ENCODE results near the gene DPF1.

Gene DPF1

GRCh38 chr19:38172001-38172400, 52.0 kb downstream of the DPF1 start:
- no peaks in the 10 kb centered on the region; the same call in 1 of the 2 replicates for H4K20me1 ChIP-seq

GRCh38 chr19:38170334-38170733, 53.7 kb downstream of the DPF1 start:
- no peak for TF ChIP-seq Cebpa-rat (IDR thresholded peaks at IDR 0.05)
- Histone ChIP-seq H3K27me3 (no peaks in the 10 kb centered on the region), H3K27ac (no peak overlapping the region), H4K20me1 (no peaks in the 10 kb centered on the region; the same call in 1 of the 2 replicates), H3K9ac (no peak overlapping the region), H3K4me2 (no peak overlapping the region), H3K36me3 (peaks cover 44% of the 10 kb centered on the region), H3K4me3 (no peak overlapping the region), H3K9me3 (no peaks in the 10 kb centered on the region), H3K4me1 (no peaks in the 10 kb centered on the region)

More at GRCh38 chr19:38172001-38172400, 52.0 kb downstream of the DPF1 start:
- H3K36me3 ChIP-seq, result peaks cover 29% of the 10 kb centered on the region
- no peak overlapping the region for H3K9ac ChIP-seq
- TF ChIP-seq Cebpa-rat (IDR thresholded peaks at IDR 0.05), result no peak
- H3K4me1 ChIP-seq, result no peaks in the 10 kb centered on the region
- no peaks in the 10 kb centered on the region for H3K9me3 ChIP-seq
- no peaks in the 10 kb centered on the region for H3K27me3 ChIP-seq
- H3K27ac ChIP-seq, result no peak overlapping the region
- H3K4me2 ChIP-seq, result no peak overlapping the region
- H3K4me3 ChIP-seq, result no peak overlapping the region

- no peak for TF ChIP-seq Cebpa-rat (IDR thresholded peaks at IDR 0.05)
- Histone ChIP-seq H3K4me2 (no peak overlapping the region), H3K9ac (no peak overlapping the region), H3K9me3 (no peaks in the 10 kb centered on the region), H3K36me3 (peaks cover 58% of the 10 kb centered on the region), H3K27me3 (no peaks in the 10 kb centered on the region), H3K4me1 (no peaks in the 10 kb centered on the region), H3K27ac (no peak overlapping the region), H4K20me1 (no peaks in the 10 kb centered on the region; the same call in 1 of the 2 replicates), H3K4me3 (no peak overlapping the region)
These were observed 55.4 kb downstream of the DPF1 start for GRCh38 chr19:38168637-38169036.

GRCh38 chr19:38165335-38165734, 58.7 kb downstream of the DPF1 start:
- H3K4me3 ChIP-seq, result no peak overlapping the region
- H3K9ac ChIP-seq, result no peak overlapping the region
- peaks cover 15% of the 10 kb centered on the region for H3K9me3 ChIP-seq
- H3K36me3 ChIP-seq, result peaks cover 85% of the 10 kb centered on the region
- no peaks in the 10 kb centered on the region for H3K4me1 ChIP-seq
- H3K27ac ChIP-seq, result no peak overlapping the region
- no peaks in the 10 kb centered on the region for H4K20me1 ChIP-seq
- no peaks in the 10 kb centered on the region for H3K27me3 ChIP-seq
- no peak overlapping the region for H3K4me2 ChIP-seq
- no peak for TF ChIP-seq Cebpa-rat (IDR thresholded peaks at IDR 0.05)

- Histone ChIP-seq H3K27me3 (no peaks in the 10 kb centered on the region), H3K27ac (no peak overlapping the region), H3K9ac (no peak overlapping the region), H3K4me1 (no peaks in the 10 kb centered on the region), H3K4me2 (no peak overlapping the region), H3K36me3 (peaks cover 90% of the 10 kb centered on the region), H4K20me1 (no peaks in the 10 kb centered on the region), H3K9me3 (peaks cover 15% of the 10 kb centered on the region), H3K4me3 (no peak overlapping the region)
- no peak for TF ChIP-seq Cebpa-rat (IDR thresholded peaks at IDR 0.05)
These were observed 59.5 kb downstream of the DPF1 start for GRCh38 chr19:38164526-38164925.

GRCh38 chr19:38163419-38164290, 60.4 kb downstream of the DPF1 start:
- Histone ChIP-seq H3K9ac (no peak overlapping the region), H4K20me1 (no peaks in the 10 kb centered on the region), H3K4me2 (no peak overlapping the region), H3K4me3 (no peak overlapping the region), H3K4me1 (no peaks in the 10 kb centered on the region), H3K9me3 (peaks cover 15% of the 10 kb centered on the region), H3K36me3 (peaks cover 91% of the 10 kb centered on the region), H3K27me3 (no peaks in the 10 kb centered on the region), H3K27ac (no peak overlapping the region)
- TF ChIP-seq Cebpa-rat (IDR thresholded peaks at IDR 0.05), result no peak

- Histone ChIP-seq H3K36me3 (peaks cover 90% of the 10 kb centered on the region), H3K4me2 (no peak overlapping the region), H3K27me3 (no peaks in the 10 kb centered on the region)
These were observed 61.4 kb downstream of the DPF1 start for GRCh38 chr19:38162632-38163031.

GRCh38 chr19:38162094-38162493, 61.9 kb downstream of the DPF1 start:
- no peaks in the 10 kb centered on the region for H3K4me1 ChIP-seq
- H4K20me1 ChIP-seq, result no peaks in the 10 kb centered on the region
- H3K27me3 ChIP-seq, result no peaks in the 10 kb centered on the region
- peaks cover 92% of the 10 kb centered on the region for H3K36me3 ChIP-seq
- no peak for TF ChIP-seq Cebpa-rat (IDR thresholded peaks at IDR 0.05)
- H3K4me3 ChIP-seq, result 0 out of 2 replicates have a peak overlapping the region, but pooled peaks have one; percentile 9
- H3K4me2 ChIP-seq, result no peak overlapping the region
- no peak overlapping the region for H3K27ac ChIP-seq
- H3K9me3 ChIP-seq, result peaks cover 15% of the 10 kb centered on the region
- no peak overlapping the region for H3K9ac ChIP-seq

More at GRCh38 chr19:38162632-38163031, 61.4 kb downstream of the DPF1 start:
- peaks cover 15% of the 10 kb centered on the region for H3K9me3 ChIP-seq
- H3K4me3 ChIP-seq, result 0 out of 2 replicates have a peak overlapping the region, but pooled peaks have one; percentile 9
- no peak overlapping the region for H3K27ac ChIP-seq
- H4K20me1 ChIP-seq, result no peaks in the 10 kb centered on the region
- no peak for TF ChIP-seq Cebpa-rat (IDR thresholded peaks at IDR 0.05)
- no peaks in the 10 kb centered on the region for H3K4me1 ChIP-seq
- H3K9ac ChIP-seq, result no peak overlapping the region

All from BLaER1 (cell line).